ENCODE results near the gene CACNG8.

CACNG8 gene

DNA sequence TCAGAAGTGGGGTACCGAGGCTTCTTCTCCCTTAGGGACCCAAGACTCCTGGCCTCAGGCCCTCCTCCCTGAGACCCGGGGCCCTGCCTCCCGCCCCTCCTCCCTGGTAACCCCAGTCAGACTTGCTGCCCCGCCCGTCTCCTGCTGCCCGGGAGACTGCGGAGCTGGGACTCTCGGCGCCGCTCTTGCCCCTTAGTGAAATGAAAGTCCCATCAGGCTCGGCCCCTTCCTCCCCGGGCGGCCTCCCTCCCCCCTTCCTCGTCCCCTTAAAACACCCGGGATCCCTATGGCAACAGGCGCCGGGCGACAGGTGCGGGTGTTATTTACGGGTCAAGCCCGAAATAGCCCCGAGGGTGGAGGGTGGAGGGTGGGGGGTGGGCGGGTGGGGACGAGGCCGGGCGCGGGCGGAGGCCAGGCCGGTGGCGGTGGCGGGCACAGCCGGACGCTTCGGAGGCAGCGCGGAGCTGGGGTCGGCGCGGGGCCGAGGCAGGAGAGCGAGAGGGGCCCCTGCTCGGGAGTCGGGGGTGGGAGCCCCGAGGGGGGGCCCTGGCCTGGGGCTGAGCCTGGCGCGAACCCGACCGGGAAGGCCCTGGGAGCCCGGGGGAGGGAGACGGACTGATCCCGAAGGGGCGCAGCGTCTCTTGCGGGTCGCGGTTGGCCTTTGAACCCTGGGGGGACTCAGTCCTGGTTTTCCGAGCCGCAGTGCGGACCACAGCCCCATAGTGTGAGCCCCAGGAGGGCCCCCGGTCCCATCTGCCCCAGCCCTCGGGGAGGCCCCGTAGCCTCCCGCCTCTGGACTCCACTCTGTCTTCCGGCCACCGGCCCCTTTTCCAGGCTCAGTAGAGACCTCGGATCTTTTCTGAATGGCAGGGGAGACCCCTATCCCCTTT is 28.7 kb downstream of the CACNG8 start, which contains the start of gene CACNG6:
Gene CACNG6, plus strand, starts transcription at position 414 of the 890 bp plus-strand sequence. CDS start 1,241 bp downstream, outside the sequence.
- in situ Hi-C loops (cut with HindIII; ENCODE audit: low sequenced_read_pairs) = no loop called here

DNA sequence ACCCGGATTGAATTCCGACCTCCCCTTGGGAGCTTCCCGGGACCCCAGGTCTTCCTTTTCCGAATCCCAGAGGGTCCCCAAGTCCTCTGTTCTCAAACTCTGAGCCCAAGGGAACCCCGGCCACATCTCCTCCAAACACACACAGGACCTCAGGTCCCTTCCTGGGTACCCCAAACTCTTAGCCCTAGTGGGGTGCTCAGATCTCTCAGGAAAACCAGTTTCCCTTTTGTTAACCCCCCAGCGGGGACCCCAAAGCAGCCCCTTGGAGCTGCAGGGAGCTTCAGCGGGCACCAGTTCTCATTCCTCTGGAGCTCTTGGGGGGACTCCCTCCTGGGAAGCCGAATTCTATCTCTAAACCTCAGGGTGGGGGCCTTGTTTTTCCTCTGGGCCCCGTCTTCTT is 29.5 kb downstream of the CACNG8 start:
- in situ Hi-C loops (cut with HindIII; ENCODE audit: low sequenced_read_pairs) = no loop called here

DNA sequence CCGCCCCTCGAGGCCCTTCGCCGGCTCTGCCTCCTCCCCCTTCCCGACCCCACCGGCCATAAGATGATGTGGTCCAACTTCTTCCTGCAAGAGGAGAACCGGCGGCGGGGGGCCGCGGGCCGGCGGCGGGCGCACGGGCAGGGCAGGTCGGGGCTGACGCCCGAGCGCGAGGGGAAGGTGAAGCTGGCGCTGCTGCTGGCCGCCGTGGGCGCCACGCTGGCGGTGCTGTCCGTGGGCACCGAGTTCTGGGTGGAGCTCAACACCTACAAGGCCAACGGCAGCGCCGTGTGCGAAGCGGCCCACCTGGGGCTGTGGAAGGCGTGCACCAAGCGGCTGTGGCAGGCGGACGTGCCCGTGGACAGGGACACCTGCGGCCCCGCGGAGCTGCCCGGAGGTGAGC is 30.1 kb downstream of the CACNG8 start:
- in situ Hi-C loops (cut with HindIII; ENCODE audit: low sequenced_read_pairs) = no loop called here

DNA sequence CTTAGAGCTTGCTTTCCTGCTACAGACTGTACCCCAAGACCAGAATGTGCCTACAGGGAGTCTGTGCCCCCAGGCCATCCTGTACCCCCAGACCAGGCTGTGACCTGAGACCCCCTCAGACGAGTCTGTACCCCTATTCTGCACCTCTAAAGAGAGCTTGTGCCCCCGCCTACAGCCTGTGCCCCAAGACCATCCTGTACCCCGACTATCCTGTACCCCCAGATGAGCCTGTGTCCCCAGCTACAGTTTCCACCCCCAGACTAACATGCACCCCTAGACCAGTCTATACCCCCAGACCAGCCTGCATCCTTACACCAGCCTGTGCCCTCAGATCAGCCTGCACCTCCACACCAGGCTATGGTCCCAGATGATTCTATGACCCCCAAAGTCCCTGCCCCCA is 30.7 kb downstream of the CACNG8 start:
- in situ Hi-C loops (cut with HindIII; ENCODE audit: low sequenced_read_pairs) = no loop called here

DNA sequence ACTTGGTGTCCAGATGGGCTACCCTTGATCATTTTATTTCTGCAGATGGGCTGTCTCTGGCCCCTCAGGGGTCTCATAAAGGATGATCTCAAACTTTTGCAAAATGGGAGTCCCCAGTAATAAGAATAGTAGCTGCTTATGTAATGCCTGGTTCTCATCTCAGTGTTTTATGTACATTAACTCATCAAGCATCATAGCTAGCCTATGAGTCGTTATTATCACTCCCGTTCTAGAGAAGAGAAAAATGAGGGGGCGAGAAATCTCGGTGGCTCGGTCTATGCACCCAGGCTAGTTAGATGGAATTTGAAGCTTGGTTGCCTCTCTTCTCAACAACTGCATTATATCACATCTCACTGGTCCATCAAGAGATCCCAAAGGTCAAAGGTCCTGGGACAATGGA is 32.1 kb downstream of the CACNG8 start:
- in situ Hi-C loops (cut with HindIII; ENCODE audit: low sequenced_read_pairs) = no loop called here

DNA sequence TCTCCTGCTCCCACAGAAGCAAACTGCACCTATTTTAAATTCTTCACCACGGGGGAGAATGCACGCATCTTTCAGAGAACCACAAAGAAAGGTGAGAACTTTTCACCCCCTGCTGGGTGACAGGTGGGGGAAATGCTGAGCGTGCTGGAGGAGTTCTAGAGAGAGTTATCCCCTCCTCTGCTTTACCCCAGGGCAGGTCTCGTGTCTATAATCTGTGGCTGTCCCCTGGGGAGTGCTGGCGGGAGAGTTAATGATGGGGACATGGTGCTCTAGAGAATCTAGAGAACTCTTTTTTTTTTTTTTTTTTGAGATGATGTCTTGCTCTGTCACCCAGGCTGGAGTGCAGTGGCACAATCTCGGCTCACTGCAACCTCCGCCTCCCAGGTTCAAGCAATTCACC is 35.5 kb downstream of the CACNG8 start:
- in situ Hi-C loops (cut with HindIII; ENCODE audit: low sequenced_read_pairs) = no loop called here

DNA sequence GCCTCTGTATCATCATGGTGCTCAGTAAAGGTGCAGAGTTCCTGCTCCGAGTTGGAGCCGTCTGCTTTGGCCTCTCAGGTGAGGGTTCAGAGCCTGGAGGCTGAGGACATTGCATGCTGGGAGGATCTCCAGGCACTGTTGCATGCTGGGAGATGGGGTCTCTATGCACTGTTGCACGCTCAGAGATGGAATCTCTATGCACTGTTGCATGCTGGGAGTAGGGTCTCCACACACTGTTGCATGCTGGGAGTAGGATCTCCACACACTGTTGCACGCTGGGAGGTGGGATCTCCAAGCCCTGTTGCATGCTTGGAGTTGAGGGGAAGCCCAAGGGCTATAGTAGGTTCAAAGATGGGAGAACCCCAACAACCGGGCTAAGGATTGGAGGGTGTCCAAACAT is 37.0 kb downstream of the CACNG8 start:
- in situ Hi-C loops (cut with HindIII; ENCODE audit: low sequenced_read_pairs) = no loop called here

DNA sequence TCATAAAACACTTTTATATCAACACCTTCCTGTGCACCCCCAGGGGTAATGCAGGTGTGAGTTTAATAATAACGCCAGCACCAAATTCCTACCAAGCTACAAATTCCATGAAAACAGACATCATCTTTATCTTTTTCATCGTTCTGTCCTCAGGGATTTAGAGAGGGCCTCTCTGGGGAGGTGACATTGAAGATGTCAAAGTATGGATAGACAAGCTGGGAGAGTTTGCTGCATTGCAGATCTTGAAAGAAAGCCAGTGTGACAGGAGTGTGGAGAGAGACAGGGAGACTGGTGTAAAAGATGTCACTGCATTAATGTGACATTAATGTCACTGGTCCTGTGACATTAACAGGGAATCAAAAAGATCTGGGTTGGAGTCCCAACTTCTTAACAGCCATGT is 38.8 kb downstream of the CACNG8 start:
- in situ Hi-C loops (cut with HindIII; ENCODE audit: low sequenced_read_pairs) = no loop called here

DNA sequence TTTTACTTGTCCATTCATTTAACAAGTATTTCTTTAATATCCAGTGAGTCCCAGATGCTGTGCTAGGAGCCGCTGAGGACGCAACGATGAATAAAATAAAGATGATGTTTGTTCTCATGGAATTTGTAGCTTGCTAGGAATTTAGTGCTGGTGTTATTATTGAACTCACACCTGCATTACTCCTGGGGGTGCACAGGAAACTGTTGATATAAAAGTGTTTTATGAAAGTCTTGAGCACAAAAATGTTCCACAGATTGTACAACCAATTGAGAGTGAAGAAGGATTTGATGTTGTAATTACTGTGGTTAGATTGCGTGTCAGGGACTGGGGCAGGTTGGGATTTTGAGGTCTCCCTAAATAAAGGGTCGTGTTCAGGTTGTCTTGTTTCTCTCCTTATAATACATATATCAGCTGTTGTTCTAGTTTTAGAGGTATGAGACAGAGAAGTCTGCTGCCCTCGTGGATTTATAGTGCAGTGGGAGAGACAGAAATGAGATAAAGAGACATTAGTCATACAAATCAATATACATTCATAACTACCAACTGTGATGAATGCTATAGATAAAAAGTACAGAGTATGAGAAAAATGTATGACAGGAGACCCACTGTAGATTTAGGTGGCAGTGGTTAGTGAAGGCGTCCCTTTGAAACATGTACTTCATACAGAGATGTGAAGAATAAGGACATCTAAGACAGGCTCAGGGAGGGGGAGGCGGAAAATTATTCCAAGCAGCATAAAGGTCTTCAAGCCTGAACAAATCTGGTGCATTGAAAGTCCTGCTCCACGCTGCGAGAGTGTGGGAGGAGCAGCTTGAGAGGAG is 40.0 kb downstream of the CACNG8 start:
- in situ Hi-C loops (cut with HindIII; ENCODE audit: low sequenced_read_pairs) = no loop called here

DNA sequence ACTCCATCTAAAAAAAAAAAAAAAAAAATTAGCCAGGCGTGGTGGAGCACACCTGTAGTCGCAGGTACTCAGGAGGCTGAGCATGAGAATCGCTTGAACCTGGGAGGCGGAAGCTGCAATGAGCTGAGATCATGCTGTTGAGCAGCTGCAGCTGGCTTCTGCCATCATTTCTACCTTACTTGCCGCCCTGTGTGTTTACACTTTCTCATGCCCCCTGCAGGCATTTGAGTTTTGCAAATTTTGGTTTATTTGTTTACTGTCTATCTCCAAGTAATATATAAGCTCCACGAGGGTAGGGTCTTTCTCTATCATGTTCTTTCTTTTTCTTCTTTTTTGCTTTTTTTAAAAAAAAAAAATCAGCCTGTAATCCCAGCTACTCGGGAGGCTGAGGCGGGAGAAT is 46.7 kb downstream of the CACNG8 start:
- in situ Hi-C loops (cut with HindIII; ENCODE audit: low sequenced_read_pairs) = no loop called here

DNA sequence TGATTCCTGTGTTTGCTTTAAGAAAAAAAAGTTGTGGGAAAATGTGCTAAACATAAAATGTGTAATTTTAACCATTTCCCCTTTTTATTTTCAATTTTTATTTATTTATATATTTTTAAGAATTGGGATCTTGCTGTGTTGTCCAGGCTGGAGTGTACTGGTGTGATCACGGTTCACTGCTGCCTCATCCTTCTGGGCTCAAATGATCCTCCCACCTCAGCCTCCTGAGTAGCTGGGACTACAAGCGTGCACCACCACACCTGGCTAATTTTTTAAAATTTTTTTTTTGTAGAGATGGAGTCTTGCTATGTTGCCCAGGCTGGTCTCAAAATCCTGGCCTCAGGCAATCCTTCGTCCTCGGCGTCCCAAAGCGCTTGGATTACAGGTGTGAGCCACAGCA is 47.7 kb downstream of the CACNG8 start:
- in situ Hi-C loops (cut with HindIII; ENCODE audit: low sequenced_read_pairs) = no loop called here

DNA sequence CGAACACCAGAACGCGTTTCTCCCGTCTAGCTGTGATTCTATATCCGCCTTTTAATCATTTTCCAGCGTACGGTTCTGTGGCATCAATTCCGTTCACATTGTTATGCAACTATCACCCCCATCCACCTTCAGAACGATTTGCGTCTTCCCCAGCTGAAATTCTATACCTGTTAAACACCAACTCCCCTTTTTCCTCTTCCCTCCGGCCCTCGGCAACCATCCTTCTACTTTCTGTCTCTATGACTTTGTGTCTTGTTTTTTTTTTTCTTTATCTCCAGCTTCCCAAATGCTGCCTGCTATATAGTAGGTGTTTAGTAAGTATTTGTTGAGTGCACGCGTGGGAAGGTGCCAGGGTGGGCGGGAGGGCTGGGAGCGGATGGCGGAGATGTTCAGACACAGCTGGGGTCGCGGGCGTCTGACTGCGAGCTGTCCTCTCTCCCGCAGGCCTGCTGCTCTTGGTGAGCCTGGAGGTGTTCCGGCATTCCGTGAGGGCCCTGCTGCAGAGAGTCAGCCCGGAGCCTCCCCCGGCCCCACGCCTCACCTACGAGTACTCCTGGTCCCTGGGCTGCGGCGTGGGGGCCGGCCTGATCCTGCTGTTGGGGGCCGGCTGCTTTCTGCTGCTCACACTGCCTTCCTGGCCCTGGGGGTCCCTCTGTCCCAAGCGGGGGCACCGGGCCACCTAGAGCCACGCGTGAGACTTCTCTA is 48.9 kb downstream of the CACNG8 start:
- in situ Hi-C loops (cut with HindIII; ENCODE audit: low sequenced_read_pairs) = no loop called here

DNA sequence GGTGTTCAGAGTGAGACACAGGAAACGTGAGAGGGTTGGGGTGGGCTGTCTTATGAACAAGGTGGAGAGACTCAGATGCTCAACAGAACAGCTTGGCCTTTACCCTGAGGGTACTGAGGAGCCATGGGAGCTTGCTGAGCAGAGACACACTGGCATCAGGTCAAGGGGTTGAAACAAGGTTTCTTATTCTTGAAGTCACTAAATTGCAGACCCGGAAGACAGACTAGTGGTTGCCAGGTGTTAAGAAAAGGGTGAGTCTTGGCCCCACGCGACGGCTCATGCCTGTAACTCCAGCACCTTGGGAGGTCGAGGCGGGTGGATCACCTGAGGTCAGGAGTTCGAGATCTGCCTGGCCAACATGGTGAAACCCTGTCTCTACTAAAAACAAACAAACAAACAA is 51.1 kb downstream of the CACNG8 start:
- in situ Hi-C loops (cut with HindIII; ENCODE audit: low sequenced_read_pairs) = no loop called here

DNA sequence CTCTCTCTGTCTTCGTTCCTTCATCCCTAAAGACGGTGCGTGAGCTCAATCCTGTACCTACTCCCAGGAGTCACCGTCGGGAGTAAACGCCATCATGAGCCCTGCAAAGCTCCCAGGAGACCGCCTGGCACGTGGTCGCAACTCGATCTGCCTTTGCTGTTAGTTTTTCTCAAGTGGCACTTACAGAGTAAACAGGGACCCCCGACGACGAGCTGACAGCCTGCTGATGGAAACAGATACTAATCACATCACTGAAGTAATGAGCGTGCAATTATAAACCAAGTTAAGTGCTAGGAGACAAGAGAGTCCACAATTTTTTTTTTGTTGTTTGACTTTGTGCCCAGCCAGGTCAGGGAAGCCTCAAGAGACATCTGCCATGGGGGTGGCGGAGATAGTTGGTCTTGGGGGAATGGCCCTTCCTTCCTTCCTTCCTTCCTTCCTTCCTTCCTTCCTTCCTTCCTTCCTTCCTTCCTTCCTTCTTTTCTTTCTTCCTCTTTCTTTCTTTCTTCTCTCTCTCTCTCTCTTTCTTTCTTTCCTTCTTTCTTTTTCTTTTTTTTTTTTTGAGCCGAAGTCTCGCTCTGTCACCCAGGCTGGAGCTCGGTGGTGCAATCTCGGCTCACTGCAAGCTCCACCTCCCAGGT is 52.3 kb downstream of the CACNG8 start:
- in situ Hi-C loops (cut with HindIII; ENCODE audit: low sequenced_read_pairs) = no loop called here

DNA sequence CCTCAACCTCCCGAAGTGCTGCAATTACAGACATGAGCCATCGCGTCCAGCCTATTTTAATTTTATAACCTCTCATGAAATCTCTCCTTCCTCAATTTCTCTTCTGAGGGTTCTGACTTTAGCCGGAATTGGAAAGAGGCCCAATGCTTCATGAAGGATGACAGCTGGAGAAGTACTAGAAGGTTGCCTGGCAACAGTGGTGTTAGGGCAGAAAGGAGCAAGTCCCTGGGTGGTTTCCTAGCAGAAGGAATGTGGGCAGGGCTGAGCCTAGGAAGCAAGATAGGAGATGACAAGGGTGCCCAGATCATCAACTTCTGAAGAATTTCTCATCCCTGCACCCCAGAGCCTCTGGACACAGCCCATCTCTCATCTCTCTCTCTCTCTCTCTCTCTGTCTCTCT is 54.5 kb downstream of the CACNG8 start:
- in situ Hi-C loops (cut with HindIII; ENCODE audit: low sequenced_read_pairs) = no loop called here

DNA sequence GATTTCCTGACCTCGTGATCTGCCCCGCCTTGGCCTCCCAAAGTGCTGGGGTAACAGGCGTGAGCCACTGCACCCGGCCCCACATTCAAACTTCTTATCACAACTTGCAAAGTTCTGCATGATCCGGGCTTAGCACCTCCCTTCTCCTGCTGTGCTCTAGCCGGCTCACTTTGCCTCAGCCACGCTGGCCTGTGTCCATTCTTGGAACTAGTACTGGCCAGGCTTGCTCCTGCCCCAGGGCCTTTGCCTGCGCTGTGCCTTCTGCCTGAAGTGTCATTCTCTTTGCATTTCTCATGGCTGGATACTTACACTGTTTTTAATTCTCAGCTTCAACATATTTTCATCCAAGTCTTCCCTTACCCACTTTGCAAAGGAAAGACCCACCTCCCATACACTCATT is 58.6 kb downstream of the CACNG8 start:
- in situ Hi-C loops (cut with HindIII; ENCODE audit: low sequenced_read_pairs) = no loop called here

DNA sequence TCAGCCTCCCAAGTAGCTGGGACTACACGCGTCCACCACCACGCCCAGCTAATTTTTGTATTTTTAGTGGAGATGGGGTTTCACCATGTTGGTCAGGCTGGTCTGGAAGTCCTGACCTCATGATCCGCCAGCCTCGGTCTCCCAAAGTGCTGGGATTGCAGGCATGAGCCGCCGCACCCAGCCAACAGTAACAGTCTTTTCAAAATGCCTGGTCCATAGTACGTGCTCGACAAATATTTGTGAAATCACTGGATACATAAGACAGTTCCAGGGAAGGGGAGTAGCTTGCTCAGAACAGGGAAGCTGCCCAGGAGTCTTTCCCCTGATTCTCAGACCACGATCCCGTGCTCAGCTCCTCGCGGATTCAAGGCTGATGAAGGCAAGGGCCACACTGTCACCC is 59.2 kb downstream of the CACNG8 start:
- in situ Hi-C loops (cut with HindIII; ENCODE audit: low sequenced_read_pairs) = no loop called here

DNA sequence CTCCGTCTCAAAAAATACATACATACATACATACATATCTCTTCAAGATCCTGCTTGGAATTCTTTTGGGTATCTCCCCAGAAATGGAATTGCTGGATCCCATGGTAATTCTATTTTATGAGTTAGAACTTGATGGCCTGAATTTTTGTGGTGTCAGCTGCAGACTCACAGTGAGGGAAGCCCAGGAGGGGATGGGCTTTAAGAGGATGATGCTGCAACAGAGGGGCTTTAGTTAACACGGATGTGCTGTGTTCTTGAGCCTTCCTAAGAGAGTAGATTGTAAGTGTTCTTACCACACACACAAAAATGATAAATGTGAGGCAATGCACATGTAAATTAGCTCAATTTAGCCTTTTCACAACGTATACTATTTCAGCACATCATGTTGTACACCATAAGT is 60.5 kb downstream of the CACNG8 start:
- in situ Hi-C loops (cut with HindIII; ENCODE audit: low sequenced_read_pairs) = no loop called here

DNA sequence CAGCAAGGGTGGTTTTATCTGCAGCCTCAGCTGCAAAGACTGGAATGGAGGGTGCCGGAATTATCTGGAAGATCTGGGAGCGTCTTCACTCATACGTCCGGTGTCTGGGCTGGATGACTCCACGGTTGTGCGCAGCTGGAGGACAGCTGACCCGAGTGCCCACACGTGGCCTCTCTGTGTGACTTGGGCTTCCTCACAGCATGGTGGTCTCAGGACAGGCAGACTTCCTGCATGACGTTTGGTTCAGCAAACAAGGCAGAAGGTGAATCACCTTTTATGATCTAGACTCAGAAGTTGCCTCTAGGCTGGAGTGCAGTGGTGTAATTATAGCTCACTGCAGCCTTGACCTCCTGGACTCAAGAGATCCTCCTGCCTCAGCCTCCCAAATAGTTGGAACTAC is 61.9 kb downstream of the CACNG8 start:
- in situ Hi-C loops (cut with HindIII; ENCODE audit: low sequenced_read_pairs) = loop anchor here (25.0 kb wide), 2 partner anchors 112 to 237 kb away; partner anchors contain the start of gene CACNG7

DNA sequence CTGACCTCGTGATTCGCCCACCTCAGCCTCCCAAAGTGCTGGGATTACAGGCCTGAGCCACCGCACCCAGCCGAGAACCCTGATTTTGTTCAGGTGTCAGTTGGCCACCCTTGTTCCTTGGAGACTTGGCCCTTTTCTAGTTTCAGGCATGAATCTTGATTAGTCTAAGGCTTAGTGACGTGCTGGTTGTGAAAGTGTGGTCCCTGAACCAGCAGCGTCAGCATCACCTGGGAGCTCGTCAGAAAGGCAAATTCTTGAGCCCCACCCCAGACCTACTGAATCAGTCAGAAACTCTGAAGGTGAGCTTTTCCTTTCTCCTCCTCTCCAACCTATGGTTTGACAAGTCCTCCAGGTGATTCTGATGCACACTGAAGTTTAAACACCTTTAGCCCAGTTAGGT is 63.9 kb downstream of the CACNG8 start:
- in situ Hi-C loops (cut with HindIII; ENCODE audit: low sequenced_read_pairs) = loop anchor here (25.0 kb wide), 2 partner anchors 114 to 239 kb away; partner anchors contain the start of gene CACNG7

DNA sequence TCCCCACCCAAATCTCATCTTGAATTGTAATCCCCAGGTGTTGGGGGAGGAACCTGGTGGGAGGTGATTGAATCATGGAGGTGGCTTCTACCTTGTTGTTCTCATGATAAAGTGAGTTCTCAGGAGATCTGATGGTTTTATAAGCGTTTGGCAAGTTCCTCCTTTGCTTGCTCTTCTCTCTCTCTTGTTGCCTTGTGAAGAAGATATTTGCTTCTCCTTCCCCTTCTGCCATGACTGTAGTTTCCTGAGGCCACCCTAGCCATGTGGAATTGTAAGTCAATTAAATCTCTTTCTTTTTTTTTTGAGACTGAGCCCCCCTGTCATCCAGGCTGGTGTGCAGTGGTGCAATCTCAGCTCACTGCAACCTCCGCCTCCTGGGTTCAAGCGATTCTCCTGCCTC is 66.6 kb downstream of the CACNG8 start:
- in situ Hi-C loops (cut with HindIII; ENCODE audit: low sequenced_read_pairs) = loop anchor here (25.0 kb wide), 2 partner anchors 117 to 242 kb away; partner anchors contain the start of gene CACNG7

All from endothelial cell of hepatic sinusoid (primary cell).